Sigmoid colon (tissue), 4 donors: ENCODE data around the gene ARL5C.

Source experiments
- POLR2AphosphoS5 ChIP-seq, 4 donors: sonication (generic); formaldehyde crosslinking; IDR thresholded peaks; one replicate each; pipeline ENCODE4 v1.6.1; 2017; ENCODE audit warnings: antibody characterized with exemption in 4 of 4
- TF ChIP-seq, protein P1 (sequence below), 4 experiments: fragments of 450-650 bp in 3 of 4; fragments of 200-600 bp in 1 of 4; IDR thresholded peaks; one replicate each; pipeline ENCODE4 v1.5.1; 2016 to 2019; ENCODE audit warnings: antibody characterized with exemption in 4 of 4, mild to moderate bottlenecking in 3 of 4, moderate library complexity in 2 of 4

DNA sequence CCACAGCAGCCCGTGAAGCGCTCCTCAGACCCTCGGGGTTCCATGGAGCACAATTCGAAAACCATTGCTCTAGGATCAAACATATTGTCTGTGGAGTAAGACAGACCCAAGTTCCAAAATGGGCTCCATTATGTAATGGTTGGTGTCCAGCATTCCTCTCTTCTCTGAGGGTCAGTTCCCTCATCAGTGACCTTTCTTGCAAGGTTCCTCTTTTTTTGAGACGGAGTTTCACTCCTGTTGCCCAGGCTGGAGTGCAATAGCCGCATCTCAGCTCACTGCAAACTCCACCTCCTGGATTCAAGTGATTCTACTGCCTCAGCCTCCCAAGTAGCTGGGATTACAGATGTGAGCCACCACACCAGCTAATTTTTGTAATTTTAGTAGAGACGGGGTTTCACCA lies 43.0 kb downstream of the ARL5C start:
- TF ChIP-seq, protein P1, sequence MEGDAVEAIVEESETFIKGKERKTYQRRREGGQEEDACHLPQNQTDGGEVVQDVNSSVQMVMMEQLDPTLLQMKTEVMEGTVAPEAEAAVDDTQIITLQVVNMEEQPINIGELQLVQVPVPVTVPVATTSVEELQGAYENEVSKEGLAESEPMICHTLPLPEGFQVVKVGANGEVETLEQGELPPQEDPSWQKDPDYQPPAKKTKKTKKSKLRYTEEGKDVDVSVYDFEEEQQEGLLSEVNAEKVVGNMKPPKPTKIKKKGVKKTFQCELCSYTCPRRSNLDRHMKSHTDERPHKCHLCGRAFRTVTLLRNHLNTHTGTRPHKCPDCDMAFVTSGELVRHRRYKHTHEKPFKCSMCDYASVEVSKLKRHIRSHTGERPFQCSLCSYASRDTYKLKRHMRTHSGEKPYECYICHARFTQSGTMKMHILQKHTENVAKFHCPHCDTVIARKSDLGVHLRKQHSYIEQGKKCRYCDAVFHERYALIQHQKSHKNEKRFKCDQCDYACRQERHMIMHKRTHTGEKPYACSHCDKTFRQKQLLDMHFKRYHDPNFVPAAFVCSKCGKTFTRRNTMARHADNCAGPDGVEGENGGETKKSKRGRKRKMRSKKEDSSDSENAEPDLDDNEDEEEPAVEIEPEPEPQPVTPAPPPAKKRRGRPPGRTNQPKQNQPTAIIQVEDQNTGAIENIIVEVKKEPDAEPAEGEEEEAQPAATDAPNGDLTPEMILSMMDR (IDR thresholded peaks at IDR 0.05): no peak
- TF ChIP-seq POLR2AphosphoS5 (IDR thresholded peaks at IDR 0.05): no peak
